HL-60/S4 (cell line): ENCODE data around the gene TBCE.
"Not testable (repeated sequence)": the region's sequence is repeated elsewhere in the genome, so short reads cannot be mapped to it uniquely, and the experiment has no call there.

Source experiments
- in situ Hi-C: fragments of 300-500 bp; cut with MboI; formaldehyde crosslinking; loops from 2 replicates; pipeline ENCODE4 v1.14.3; 2022; ENCODE audit warnings: low sequenced_read_pairs

Gene TBCE

GRCh38 chr1:235351898-235352297 lies 15.3 kb upstream of the TBCE start:
- in situ Hi-C loops = no loop called here

GRCh38 chr1:235357485-235358373 lies 9.5 kb upstream of the TBCE start:
- in situ Hi-C loops = no loop called here

- in situ Hi-C loops = no loop called here
These were observed 8.3 kb upstream of the TBCE start for GRCh38 chr1:235358899-235359298.

GRCh38 chr1:235364189-235364588 lies 3.0 kb upstream of the TBCE start:
- in situ Hi-C loops = not testable (repeated sequence)

GRCh38 chr1:235366286-235366685 lies 941 bp upstream of the TBCE start:
- in situ Hi-C loops = no loop called here

GRCh38 chr1:235368428-235368827 lies 1.2 kb downstream of the TBCE start:
- in situ Hi-C loops = no loop called here

- in situ Hi-C loops = no loop called here
These were observed 2.6 kb downstream of the TBCE start for GRCh38 chr1:235369802-235370201.

GRCh38 chr1:235375919-235376605 lies 8.8 kb downstream of the TBCE start:
- in situ Hi-C loops = no loop called here

GRCh38 chr1:235378134-235378735 lies 11.0 kb downstream of the TBCE start:
- in situ Hi-C loops = not testable (repeated sequence)

- in situ Hi-C loops = not testable (repeated sequence)
These were observed 14.9 kb downstream of the TBCE start for GRCh38 chr1:235381955-235382739.

- in situ Hi-C loops = not testable (repeated sequence)
These were observed 18.4 kb downstream of the TBCE start for GRCh38 chr1:235385633-235386032.

- in situ Hi-C loops = no loop called here
These were observed 24.6 kb downstream of the TBCE start for GRCh38 chr1:235391874-235392273.

- in situ Hi-C loops = no loop called here
These were observed 30.5 kb downstream of the TBCE start for GRCh38 chr1:235397733-235398132.

- in situ Hi-C loops = loop anchor here (25.0 kb wide), 1 partner anchor 912 kb away; the partner anchor contains the start of gene TARBP1
These were observed 32.4 kb downstream of the TBCE start for GRCh38 chr1:235399661-235400060.

GRCh38 chr1:235401251-235401650 lies 34.0 kb downstream of the TBCE start:
- in situ Hi-C loops = loop anchor here (25.0 kb wide), 1 partner anchor 914 kb away; the partner anchor contains the start of gene TARBP1

- in situ Hi-C loops = loop anchor here (25.0 kb wide), 1 partner anchor 915 kb away; the partner anchor contains the start of gene TARBP1
These were observed 35.4 kb downstream of the TBCE start for GRCh38 chr1:235402457-235403200.

GRCh38 chr1:235403593-235403992 lies 36.4 kb downstream of the TBCE start:
- in situ Hi-C loops = loop anchor here (25.0 kb wide), 1 partner anchor 916 kb away; the partner anchor contains the start of gene TARBP1

- in situ Hi-C loops = loop anchor here (25.0 kb wide), 1 partner anchor 917 kb away; the partner anchor contains the start of gene TARBP1
These were observed 37.0 kb downstream of the TBCE start for GRCh38 chr1:235404190-235404589.

GRCh38 chr1:235407419-235407818 lies 40.2 kb downstream of the TBCE start:
- in situ Hi-C loops = loop anchor here (25.0 kb wide), 1 partner anchor 920 kb away; the partner anchor contains the start of gene TARBP1
